PC-9 (cell line): ENCODE results near the gene OR6K3. TPM values are rescaled to one million over a fixed set of nuclear protein-coding genes. Genes with fewer than 3 reads are reported as not detected.
"Not testable (repeated sequence)": the region's sequence is repeated elsewhere in the genome, so short reads cannot be mapped to it uniquely, and the experiment has no call there.

Experiments used
- BruUV-seq: library from RNA; stranded (reverse); fragments of 400-500 nt; replicated peaks from 2 replicates; lab custom pipeline; 2021; lab: Mats Ljungman, UMichigan
- CTCF ChIA-PET: fragments of 300-600 bp; sonication (Branson Sonifier 250); formaldehyde crosslinking; loops from one replicate; lab custom pipeline; 2022; ENCODE audit warnings: antibody characterized with exemption; lab: Charles Lee
- POLR2A ChIA-PET: fragments of 300-600 bp; sonication (Branson Sonifier 250); formaldehyde crosslinking; loops from one replicate; lab custom pipeline; 2022; ENCODE audit warnings: antibody characterized with exemption; ENCODE audit not compliant: unreplicated experiment; lab: Charles Lee
- DNase-seq, 2 experiments: peaks; one replicate each; pipeline versions ENCODE4 v3.0.0 to v3.0.0-alpha.2; 2015 to 2022; ENCODE audit warnings: mixed read lengths in 1 of 2
- H2AFZ ChIP-seq: fragments of 200-600 bp; sonication (generic); 2 replicates; pipeline ENCODE4 v1.8.1; 2017; ENCODE audit warnings: antibody characterized with exemption
- H3F3A ChIP-seq: fragments of 200-600 bp; sonication (generic); 2 replicates; pipeline ENCODE4 v1.8.1; 2017; ENCODE audit warnings: antibody characterized with exemption, mild to moderate bottlenecking, low read depth; ENCODE audit not compliant: insufficient read depth
- H3K27ac ChIP-seq: fragments of 200-600 bp; sonication (generic); 2 replicates; pipeline ENCODE4 v1.6.1; 2016; ENCODE audit warnings: mixed run types
- H3K27me3 ChIP-seq: fragments of 200-600 bp; sonication (generic); 2 replicates; pipeline ENCODE4 v1.6.1; 2016; ENCODE audit warnings: low read depth, mixed run types; ENCODE audit not compliant: insufficient read depth
- H3K36me3 ChIP-seq: fragments of 200-600 bp; sonication (generic); 2 replicates; pipeline ENCODE4 v1.6.1; 2016; ENCODE audit warnings: low read depth, mixed run types
- H3K4me1 ChIP-seq: fragments of 200-600 bp; sonication (generic); replicated peaks from 2 replicates; pipeline ENCODE4 v1.6.1; 2016; ENCODE audit warnings: mixed run types; ENCODE audit not compliant: insufficient read depth
- H3K4me2 ChIP-seq: fragments of 200-600 bp; sonication (generic); 2 replicates; pipeline ENCODE4 v1.6.1; 2017; ENCODE audit warnings: mixed run types
- H3K4me3 ChIP-seq: fragments of 200-600 bp; sonication (generic); 2 replicates; pipeline ENCODE4 v1.6.1; 2016; ENCODE audit warnings: mixed run types
- H3K79me2 ChIP-seq: fragments of 200-600 bp; sonication (generic); 2 replicates; pipeline ENCODE4 v1.6.1; 2017; ENCODE audit warnings: low read depth, mixed run types
- H3K9me2 ChIP-seq: fragments of 200-600 bp; sonication (generic); 2 replicates; pipeline ENCODE4 v1.8.1; 2017; ENCODE audit warnings: mild to moderate bottlenecking; ENCODE audit not compliant: insufficient read depth
- H3K9me3 ChIP-seq: fragments of 200-600 bp; sonication (generic); 2 replicates; pipeline ENCODE4 v1.8.1; 2016; ENCODE audit warnings: low read depth; ENCODE audit not compliant: insufficient read depth
- H4K20me1 ChIP-seq: fragments of 200-600 bp; sonication (generic); 2 replicates; pipeline ENCODE4 v1.8.1; 2017; ENCODE audit not compliant: insufficient read depth
- CTCF ChIP-seq: fragments of 200-600 bp; sonication (generic); conservative IDR thresholded peaks from 2 replicates; pipeline ENCODE4 v1.6.1; 2017; ENCODE audit warnings: mixed run types, antibody characterized with exemption, mild to moderate bottlenecking, moderate library complexity
- EZH2 ChIP-seq: fragments of 200-600 bp; sonication (generic); IDR thresholded peaks from 2 replicates; pipeline ENCODE4 v1.8.0; 2017; ENCODE audit warnings: antibody characterized with exemption, low read depth
- intact Hi-C: fragments of 100-400 bp; cut with micrococcal nuclease; formaldehyde crosslinking; loops from one replicate; pipeline ENCODE4 v1.10.0; 2022; ENCODE audit not compliant: unreplicated experiment
- total RNA-seq: library from RNA; stranded (reverse); gene quantifications from 2 replicates; pipeline ENCODE4 v1.2.3, GENCODE V29; 2021

Gene OR6K3
- total RNA-seq, 1 experiment from 2014 or later = not detected

GRCh38 chr1:158694596-158694995 is 25.9 kb downstream of the OR6K3 start:
- Histone ChIP-seq H2AFZ (no peak overlapping the region), H4K20me1 (no peaks in the 10 kb centered on the region)
- CTCF ChIA-PET = no interaction called here

GRCh38 chr1:158692356-158692755 is 28.2 kb downstream of the OR6K3 start:
- Histone ChIP-seq H3K4me2 (no peak overlapping the region), H3K36me3 (no peaks in the 10 kb centered on the region), H3K9me2 (no peaks in the 10 kb centered on the region), H3F3A (no peaks in the 10 kb centered on the region), H3K4me3 (no peak overlapping the region), H3K4me1 (no peaks in the 10 kb centered on the region), H3K27me3 (no peaks in the 10 kb centered on the region), H2AFZ (no peak overlapping the region), H4K20me1 (no peaks in the 10 kb centered on the region), H3K27ac (no peak overlapping the region), H3K9me3 (no peaks in the 10 kb centered on the region; the same call in 1 of the 2 replicates), H3K79me2 (no peaks in the 10 kb centered on the region)
- no peak for DNase-seq
- POLR2A ChIA-PET = no interaction called here
- no TSS peak for BruUV-seq
- CTCF ChIA-PET = no interaction called here
- intact Hi-C loops = no loop called here
- no peak for TF ChIP-seq EZH2
- TF ChIP-seq CTCF = no peak

More at GRCh38 chr1:158694596-158694995, 25.9 kb downstream of the OR6K3 start:
- Histone ChIP-seq H3K4me3 (no peak overlapping the region), H3K79me2 (no peaks in the 10 kb centered on the region), H3K27ac (no peak overlapping the region), H3K4me1 (no peaks in the 10 kb centered on the region), H3K4me2 (no peak overlapping the region), H3F3A (no peaks in the 10 kb centered on the region), H3K9me2 (peaks cover 5% of the 10 kb centered on the region; the same call in 1 of the 2 replicates), H3K9me3 (no peaks in the 10 kb centered on the region), H3K27me3 (no peaks in the 10 kb centered on the region), H3K36me3 (no peaks in the 10 kb centered on the region)
- TF ChIP-seq CTCF (no peak), EZH2 (no peak)
- intact Hi-C loops = no loop called here
- DNase-seq = no peak
- POLR2A ChIA-PET = no interaction called here
- no TSS peak for BruUV-seq

GRCh38 chr1:158691907-158692306 is 28.6 kb downstream of the OR6K3 start:
- Histone ChIP-seq H3K4me2 (no peak overlapping the region), H3K36me3 (no peaks in the 10 kb centered on the region), H3K4me1 (no peaks in the 10 kb centered on the region), H3K9me3 (no peaks in the 10 kb centered on the region; the same call in 1 of the 2 replicates), H3F3A (no peaks in the 10 kb centered on the region), H3K79me2 (no peaks in the 10 kb centered on the region), H3K27me3 (no peaks in the 10 kb centered on the region), H2AFZ (no peak overlapping the region), H4K20me1 (no peaks in the 10 kb centered on the region), H3K4me3 (no peak overlapping the region), H3K9me2 (no peaks in the 10 kb centered on the region), H3K27ac (no peak overlapping the region)
- ChIA-PET POLR2A (no interaction called here), CTCF (no interaction called here)
- no TSS peak for BruUV-seq
- no peak for TF ChIP-seq CTCF
- TF ChIP-seq EZH2 = no peak
- intact Hi-C loops = no loop called here
- DNase-seq = no peak

- POLR2A ChIA-PET, H2AFZ ChIP-seq, H3K4me2 ChIP-seq, H3K9me2 ChIP-seq, BruUV-seq, H3K4me3 ChIP-seq, DNase-seq, intact Hi-C loops, H3K36me3 ChIP-seq, H3K27ac ChIP-seq, CTCF ChIA-PET, H3K27me3 ChIP-seq, H3K4me1 ChIP-seq, H4K20me1 ChIP-seq, H3K79me2 ChIP-seq, H3K9me3 ChIP-seq, H3F3A ChIP-seq: not testable (repeated sequence)
Measured at GRCh38 chr1:158691149-158691548, 29.4 kb downstream of the OR6K3 start.
